HepG2 (cell line): ENCODE data around the gene AHRR. TPM values are rescaled to one million over a fixed set of nuclear protein-coding genes. Genes with fewer than 3 reads are reported as not detected.
A peak's percentile ranks its signal among the peaks of the same experiment; 100 is the strongest.

ENCODE experiments used
- CHD4 ChIP-seq: fragments of 200-600 bp; sonication (generic); IDR thresholded peaks from 2 replicates; pipeline ENCODE4 v1.7.0; 2017; ENCODE audit warnings: mild to moderate bottlenecking, low read length, borderline replicate concordance
- GATAD2A ChIP-seq: IDR thresholded peaks from 2 replicates; pipeline ENCODE4 v1.6.1; 2016
- GPN1 ChIP-seq: sonication (generic); formaldehyde crosslinking; IDR thresholded peaks from 2 replicates; pipeline ENCODE4 v1.5.1; 2020; ENCODE audit warnings: missing genetic modification reagents, borderline replicate concordance
- HNRNPUL1 ChIP-seq: fragments of 200-400 bp; formaldehyde crosslinking; IDR thresholded peaks from 2 replicates; pipeline ENCODE4 v1.6.1; 2017; ENCODE audit warnings: low read depth, mild to moderate bottlenecking, low read length, moderate library complexity
- KDM1A ChIP-seq: IDR thresholded peaks from 2 replicates; pipeline ENCODE4 v1.6.1; 2016; ENCODE audit warnings: missing compliant biosample characterization
- NFE2L1 ChIP-seq: sonication (generic); formaldehyde crosslinking; IDR thresholded peaks from 2 replicates; pipeline ENCODE4 v1.4.0; 2020; ENCODE audit warnings: missing genetic modification reagents, mild to moderate bottlenecking, borderline replicate concordance
- NFKB2 ChIP-seq: sonication (generic); formaldehyde crosslinking; IDR thresholded peaks from 2 replicates; pipeline ENCODE4 v1.4.0; 2020; ENCODE audit warnings: missing genetic modification reagents, borderline replicate concordance
- NR3C1 ChIP-seq: sonication (generic); formaldehyde crosslinking; IDR thresholded peaks from 2 replicates; pipeline ENCODE4 v1.4.0; 2020; ENCODE audit warnings: missing genetic modification reagents
- SMC3 ChIP-seq: IDR thresholded peaks from 2 replicates; pipeline ENCODE4 v1.6.1; 2011; ENCODE audit warnings: low read length, improper control_type of control experiment
- ZBTB7B ChIP-seq: sonication (generic); formaldehyde crosslinking; IDR thresholded peaks from 2 replicates; pipeline ENCODE4 v1.4.0; 2020; ENCODE audit warnings: missing genetic modification reagents
- ZNF251 ChIP-seq: sonication (generic); formaldehyde crosslinking; IDR thresholded peaks from 2 replicates; pipeline ENCODE4 v1.9.0; 2021; ENCODE audit warnings: mild to moderate bottlenecking, missing genetic modification reagents
- ZNF260 ChIP-seq: sonication (generic); formaldehyde crosslinking; IDR thresholded peaks from 2 replicates; pipeline ENCODE4 v1.4.0; 2020; ENCODE audit warnings: missing genetic modification reagents, low read depth, mild to moderate bottlenecking, borderline replicate concordance
- ZNF3 ChIP-seq: IDR thresholded peaks from 2 replicates; pipeline ENCODE4 v1.7.0; 2017; ENCODE audit warnings: inconsistent platforms
- ZSCAN25 ChIP-seq: sonication (generic); formaldehyde crosslinking; IDR thresholded peaks from 2 replicates; pipeline ENCODE4 v1.8.0; 2022; ENCODE audit warnings: mild to moderate bottlenecking, missing genetic modification reagents
- ZSCAN29 ChIP-seq: sonication (generic); formaldehyde crosslinking; conservative IDR thresholded peaks from 2 replicates; pipeline ENCODE4 v1.4.0; 2020; ENCODE audit warnings: mild to moderate bottlenecking, missing genetic modification reagents
- ZUFSP ChIP-seq: sonication (generic); formaldehyde crosslinking; IDR thresholded peaks from 2 replicates; pipeline ENCODE4 v1.9.0; 2021; ENCODE audit warnings: missing genetic modification reagents, mild to moderate bottlenecking, borderline replicate concordance
- polyA plus RNA-seq, 8 experiments: library from polyadenylated mRNA; depleted of rRNA in 3 of 8; stranded (reverse) in 7 of 8; unstranded in 1 of 8; fragments of >200 nt; fragmentation: Illumina TruSeq in 4 of 8; extraction: Trizol in 4 of 8; gene quantifications; 2 replicates each; pipeline versions ENCODE4 v1.2.1 to v1.2.3, GENCODE V29; 2011 to 2016; ENCODE audit warnings: low read depth in 4 of 8, missing spikeins in 1 of 8, mixed read lengths in 1 of 8; ENCODE audit not compliant: insufficient read depth in 1 of 8
- total RNA-seq, 5 experiments: library from RNA; depleted of rRNA; stranded (reverse); fragments of >200 nt; fragmentation: Illumina TruSeq; extraction: Trizol; gene quantifications; 2 replicates each; pipeline ENCODE4 v1.2.3, GENCODE V29; 2016; ENCODE audit warnings: low read depth in 1 of 5
- TF ChIP-seq, protein P1 (sequence below): sonication (generic); formaldehyde crosslinking; IDR thresholded peaks from 2 replicates; pipeline ENCODE4 v1.4.0; 2020; ENCODE audit warnings: missing genetic modification reagents, borderline replicate concordance
- TF ChIP-seq, protein P2 (sequence below): sonication (generic); formaldehyde crosslinking; conservative IDR thresholded peaks from 2 replicates; pipeline ENCODE4 v1.4.0; 2020; ENCODE audit warnings: missing genetic modification reagents

The AHRR gene
- total and polyA plus RNA-seq, 2 of the 13 experiments (the other 11 are each of a cell fraction or from before 2014, with no cell fraction given) = 0.28 to 0.35 TPM

- TF ChIP-seq GPN1 (CRISPR knock-in tag) (no peak), ZUFSP (CRISPR knock-in tag) (no peak), CHD4 (no peak), ZBTB7B (0 out of 2 replicates have a peak, but pooled peaks have one; percentile 20), ZNF251 (CRISPR knock-in tag) (no peak), ZSCAN29 (CRISPR knock-in tag) (no peak), ZNF260 (CRISPR knock-in tag) (no peak), SMC3 (peak; percentile 58), NR3C1 (no peak), KDM1A (CRISPR knock-in tag) (no peak), ZNF3 (no peak), NFE2L1 (no peak), NFKB2 (no peak), GATAD2A (CRISPR knock-in tag) (no peak), HNRNPUL1 (no peak), ZSCAN25 (CRISPR knock-in tag) (0 out of 2 replicates have a peak, but pooled peaks have one; percentile 26)
- TF ChIP-seq, protein P1, sequence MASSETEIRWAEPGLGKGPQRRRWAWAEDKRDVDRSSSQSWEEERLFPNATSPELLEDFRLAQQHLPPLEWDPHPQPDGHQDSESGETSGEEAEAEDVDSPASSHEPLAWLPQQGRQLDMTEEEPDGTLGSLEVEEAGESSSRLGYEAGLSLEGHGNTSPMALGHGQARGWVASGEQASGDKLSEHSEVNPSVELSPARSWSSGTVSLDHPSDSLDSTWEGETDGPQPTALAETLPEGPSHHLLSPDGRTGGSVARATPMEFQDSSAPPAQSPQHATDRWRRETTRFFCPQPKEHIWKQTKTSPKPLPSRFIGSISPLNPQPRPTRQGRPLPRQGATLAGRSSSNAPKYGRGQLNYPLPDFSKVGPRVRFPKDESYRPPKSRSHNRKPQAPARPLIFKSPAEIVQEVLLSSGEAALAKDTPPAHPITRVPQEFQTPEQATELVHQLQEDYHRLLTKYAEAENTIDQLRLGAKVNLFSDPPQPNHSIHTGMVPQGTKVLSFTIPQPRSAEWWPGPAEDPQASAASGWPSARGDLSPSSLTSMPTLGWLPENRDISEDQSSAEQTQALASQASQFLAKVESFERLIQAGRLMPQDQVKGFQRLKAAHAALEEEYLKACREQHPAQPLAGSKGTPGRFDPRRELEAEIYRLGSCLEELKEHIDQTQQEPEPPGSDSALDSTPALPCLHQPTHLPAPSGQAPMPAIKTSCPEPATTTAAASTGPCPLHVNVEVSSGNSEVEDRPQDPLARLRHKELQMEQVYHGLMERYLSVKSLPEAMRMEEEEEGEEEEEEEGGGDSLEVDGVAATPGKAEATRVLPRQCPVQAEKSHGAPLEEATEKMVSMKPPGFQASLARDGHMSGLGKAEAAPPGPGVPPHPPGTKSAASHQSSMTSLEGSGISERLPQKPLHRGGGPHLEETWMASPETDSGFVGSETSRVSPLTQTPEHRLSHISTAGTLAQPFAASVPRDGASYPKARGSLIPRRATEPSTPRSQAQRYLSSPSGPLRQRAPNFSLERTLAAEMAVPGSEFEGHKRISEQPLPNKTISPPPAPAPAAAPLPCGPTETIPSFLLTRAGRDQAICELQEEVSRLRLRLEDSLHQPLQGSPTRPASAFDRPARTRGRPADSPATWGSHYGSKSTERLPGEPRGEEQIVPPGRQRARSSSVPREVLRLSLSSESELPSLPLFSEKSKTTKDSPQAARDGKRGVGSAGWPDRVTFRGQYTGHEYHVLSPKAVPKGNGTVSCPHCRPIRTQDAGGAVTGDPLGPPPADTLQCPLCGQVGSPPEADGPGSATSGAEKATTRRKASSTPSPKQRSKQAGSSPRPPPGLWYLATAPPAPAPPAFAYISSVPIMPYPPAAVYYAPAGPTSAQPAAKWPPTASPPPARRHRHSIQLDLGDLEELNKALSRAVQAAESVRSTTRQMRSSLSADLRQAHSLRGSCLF (CRISPR knock-in tag) = no peak
- TF ChIP-seq, protein P2, sequence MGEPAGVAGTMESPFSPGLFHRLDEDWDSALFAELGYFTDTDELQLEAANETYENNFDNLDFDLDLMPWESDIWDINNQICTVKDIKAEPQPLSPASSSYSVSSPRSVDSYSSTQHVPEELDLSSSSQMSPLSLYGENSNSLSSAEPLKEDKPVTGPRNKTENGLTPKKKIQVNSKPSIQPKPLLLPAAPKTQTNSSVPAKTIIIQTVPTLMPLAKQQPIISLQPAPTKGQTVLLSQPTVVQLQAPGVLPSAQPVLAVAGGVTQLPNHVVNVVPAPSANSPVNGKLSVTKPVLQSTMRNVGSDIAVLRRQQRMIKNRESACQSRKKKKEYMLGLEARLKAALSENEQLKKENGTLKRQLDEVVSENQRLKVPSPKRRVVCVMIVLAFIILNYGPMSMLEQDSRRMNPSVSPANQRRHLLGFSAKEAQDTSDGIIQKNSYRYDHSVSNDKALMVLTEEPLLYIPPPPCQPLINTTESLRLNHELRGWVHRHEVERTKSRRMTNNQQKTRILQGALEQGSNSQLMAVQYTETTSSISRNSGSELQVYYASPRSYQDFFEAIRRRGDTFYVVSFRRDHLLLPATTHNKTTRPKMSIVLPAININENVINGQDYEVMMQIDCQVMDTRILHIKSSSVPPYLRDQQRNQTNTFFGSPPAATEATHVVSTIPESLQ (CRISPR knock-in tag) = no peak
Observed at GRCh38 chr5:431001-431710, 109.6 kb downstream of the AHRR start (continued).
